Hair follicular keratinocyte (primary cell): ENCODE data around the gene LRIF1. TPM values are rescaled to one million over a fixed set of nuclear protein-coding genes. Genes with fewer than 3 reads are reported as not detected.

ENCODE experiments used
- total RNA-seq: library from RNA; depleted of rRNA; stranded (reverse); fragments of >200 nt; gene quantifications from 2 replicates; pipeline ENCODE4 v1.2.3, GENCODE V29; 2015

The LRIF1 gene
- 11.2 and 18.7 TPM in 2 replicates for total RNA-seq

GRCh38 chr1:110963691-110964454 lies at the start of gene LRIF1:
TSS of gene LRIF1 (minus strand) at chr1:110963922. CDS start at chr1:110963688, 234 bp downstream.

Other genes starting within 250 kb of the LRIF1 start
- gene CD53, start 90.8 kb downstream of the LRIF1 start, total RNA-seq, result not detected in 2 replicates
- gene DRAM2, start 176.2 kb upstream of the LRIF1 start, total RNA-seq, result 42.0 and 72.0 TPM in 2 replicates
- gene CEPT1, start 176.3 kb upstream of the LRIF1 start, total RNA-seq, result 30.9 and 37.5 TPM in 2 replicates
- 22.6 and 22.7 TPM in 2 replicates for gene DENND2D, start 236.7 kb upstream of the LRIF1 start, total RNA-seq